ENCODE measurements around the gene ONECUT3. TPM values are rescaled to one million over a fixed set of nuclear protein-coding genes. Genes with fewer than 3 reads are reported as not detected.

Gene ONECUT3
- total RNA-seq, 4 donors from 2014 or later: not detected

- 87 to 91% methylated on average over 28 to 37 of the region's 43 CpGs for WGBS, 2 donors
- H3K4me3 ChIP-seq (ENCODE audit: low read depth, poor library complexity, severe bottlenecking): no peak overlapping the region
- no peak for DNase-seq (ENCODE audit: low spot score in 2 of 2)
- intact Hi-C loops (cut with DNase I; ENCODE audit: low total_unique reads): loop anchor here (10.0 kb wide), 1 partner anchor 145 kb away; no protein-coding TSS in a partner anchor
- no peak for TF ChIP-seq CTCF (IDR thresholded peaks at IDR 0.05)
- no peak for TF ChIP-seq POLR2A (IDR thresholded peaks at IDR 0.05)
Observed at GRCh38 chr19:1819341-1820255, 66.3 kb downstream of the ONECUT3 start.

- 73 to 76% methylated on average over 5 to 12 of the region's 19 CpGs for WGBS, 2 donors
- intact Hi-C loops (cut with DNase I; ENCODE audit: low total_unique reads): no loop called here
- no peak overlapping the region for H3K4me3 ChIP-seq (ENCODE audit: low read depth, poor library complexity, severe bottlenecking)
- TF ChIP-seq POLR2A (IDR thresholded peaks at IDR 0.05): no peak
- no peak for TF ChIP-seq CTCF (IDR thresholded peaks at IDR 0.05)
- DNase-seq (ENCODE audit: low spot score in 2 of 2): no peak
Observed at GRCh38 chr19:1822210-1822609, 68.9 kb downstream of the ONECUT3 start.

GRCh38 chr19:1823020-1823419 lies 69.7 kb downstream of the ONECUT3 start:
- no peak for TF ChIP-seq POLR2A (IDR thresholded peaks at IDR 0.05)
- TF ChIP-seq CTCF (IDR thresholded peaks at IDR 0.05): no peak
- intact Hi-C loops (cut with DNase I; ENCODE audit: low total_unique reads): no loop called here
- no peak overlapping the region for H3K4me3 ChIP-seq (ENCODE audit: low read depth, poor library complexity, severe bottlenecking)
- WGBS, 2 donors: 75 to 81% methylated on average over 8 of the region's 8 CpGs
- DNase-seq (ENCODE audit: low spot score in 2 of 2): no peak

- no peak for TF ChIP-seq CTCF (IDR thresholded peaks at IDR 0.05)
- TF ChIP-seq POLR2A (IDR thresholded peaks at IDR 0.05): no peak
- intact Hi-C loops (cut with DNase I; ENCODE audit: low total_unique reads): no loop called here
- 91 to 93% methylated on average over 33 to 35 of the region's 36 CpGs for WGBS, 2 donors
- no peak overlapping the region for H3K4me3 ChIP-seq (ENCODE audit: low read depth, poor library complexity, severe bottlenecking)
- DNase-seq (ENCODE audit: low spot score in 2 of 2): no peak
Observed at GRCh38 chr19:1823539-1824251, 70.4 kb downstream of the ONECUT3 start.

GRCh38 chr19:1824252-1824622 lies 70.9 kb downstream of the ONECUT3 start:
- DNase-seq (ENCODE audit: low spot score in 2 of 2): no peak
- TF ChIP-seq CTCF (IDR thresholded peaks at IDR 0.05): no peak
- no peak for TF ChIP-seq POLR2A (IDR thresholded peaks at IDR 0.05)
- H3K4me3 ChIP-seq (ENCODE audit: low read depth, poor library complexity, severe bottlenecking): no peak overlapping the region
- 82 to 88% methylated on average over 14 of the region's 14 CpGs for WGBS, 2 donors
- intact Hi-C loops (cut with DNase I; ENCODE audit: low total_unique reads): no loop called here

Measured in lower leg skin (tissue), 4 donors.